ENCODE measurements around the gene CNOT1. TPM values are rescaled to one million over a fixed set of nuclear protein-coding genes. Genes with fewer than 3 reads are reported as not detected.
"Not testable (repeated sequence)": the region's sequence is repeated elsewhere in the genome, so short reads cannot be mapped to it uniquely, and the experiment has no call there.

Gene CNOT1
- total and polyA plus RNA-seq, 3 experiments from 2014 or later = 111 to 338 (median 326) TPM

DNA sequence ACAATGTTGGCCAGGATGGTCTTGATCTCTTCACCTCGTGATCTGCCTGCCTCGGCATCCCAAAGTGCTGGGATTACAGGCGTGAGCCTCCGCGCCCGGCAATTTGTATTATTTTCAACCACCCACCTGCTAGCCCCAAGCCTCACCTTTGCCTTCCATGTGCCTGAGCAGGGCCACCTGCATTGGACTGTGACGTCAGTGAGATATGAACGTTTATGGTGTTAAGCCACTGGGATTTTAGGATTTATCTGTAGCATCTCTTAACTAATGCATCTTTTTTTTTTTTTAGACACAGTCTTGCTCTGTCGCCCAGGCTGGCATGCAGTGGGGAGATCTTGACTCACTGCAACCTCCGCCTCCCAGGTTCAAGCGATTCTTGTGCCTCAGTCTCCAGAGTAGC, 30.3 kb upstream of the CNOT1 start:
- H3K4me3 Mint-ChIP-seq; H3K27ac Mint-ChIP-seq; CTCF ChIA-PET; H3K27me3 Mint-ChIP-seq; H3K27ac ChIP-seq (ENCODE audit: low read depth, low read length); H3K4me1 ChIP-seq (ENCODE audit: insufficient read depth, low read length); H3K9me3 Mint-ChIP-seq; DNase-seq; H3K9me3 ChIP-seq (ENCODE audit: low read length); H3K4me1 Mint-ChIP-seq; H3K27me3 ChIP-seq (ENCODE audit: insufficient read depth, low read length, poor library complexity, severe bottlenecking); H3K36me3 Mint-ChIP-seq; H3K4me3 ChIP-seq (ENCODE audit: low read length); POLR2A ChIA-PET; H3K36me3 ChIP-seq (ENCODE audit: insufficient read depth, low read length): not testable (repeated sequence)

DNA sequence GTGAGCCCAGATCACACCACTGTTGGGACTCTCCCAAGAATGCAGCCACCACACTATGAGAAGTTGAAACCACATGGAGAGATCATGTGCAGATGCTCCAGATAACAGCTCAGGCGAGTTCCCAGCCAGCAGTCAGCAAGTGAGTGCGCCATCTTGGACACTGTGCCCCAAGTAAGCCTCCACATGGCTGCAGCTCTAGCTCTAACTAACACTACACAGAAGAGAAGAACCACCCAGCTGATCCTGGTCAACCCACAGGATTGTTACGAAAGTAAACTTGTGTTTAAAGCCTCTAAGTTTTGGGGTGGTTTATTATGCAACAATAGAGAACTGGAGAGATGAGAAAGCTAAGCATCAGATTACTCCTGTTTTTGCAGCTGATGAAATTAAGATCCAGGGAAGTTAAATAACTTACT, 29.2 kb upstream of the CNOT1 start:
- H3K4me3 ChIP-seq (ENCODE audit: low read length) = no peak overlapping the region
- Mint-ChIP-seq H3K36me3 (no peaks in the 10 kb centered on the region), H3K4me1 (no peaks in the 10 kb centered on the region), H3K27ac (no peak overlapping the region), H3K4me3 (no peak overlapping the region), H3K9me3 (no peaks in the 10 kb centered on the region), H3K27me3 (peaks cover 0 to 3% of the 10 kb centered on the region in 2 donors)
- H3K9me3 ChIP-seq (ENCODE audit: low read length) = no peaks in the 10 kb centered on the region
- no peaks in the 10 kb centered on the region for H3K36me3 ChIP-seq (ENCODE audit: insufficient read depth, low read length)
- ChIA-PET CTCF (interaction anchor here (0.6 to 0.9 kb wide), 2 partner anchors 51 to 350 kb away, joined by 3 read pairs; no protein-coding TSS in a partner anchor), POLR2A (no interaction called here)
- no peak overlapping the region for H3K27ac ChIP-seq (ENCODE audit: low read depth, low read length)
- no peak for DNase-seq
- no peaks in the 10 kb centered on the region for H3K27me3 ChIP-seq (ENCODE audit: insufficient read depth, low read length, poor library complexity, severe bottlenecking)
- H3K4me1 ChIP-seq (ENCODE audit: insufficient read depth, low read length) = no peaks in the 10 kb centered on the region

DNA sequence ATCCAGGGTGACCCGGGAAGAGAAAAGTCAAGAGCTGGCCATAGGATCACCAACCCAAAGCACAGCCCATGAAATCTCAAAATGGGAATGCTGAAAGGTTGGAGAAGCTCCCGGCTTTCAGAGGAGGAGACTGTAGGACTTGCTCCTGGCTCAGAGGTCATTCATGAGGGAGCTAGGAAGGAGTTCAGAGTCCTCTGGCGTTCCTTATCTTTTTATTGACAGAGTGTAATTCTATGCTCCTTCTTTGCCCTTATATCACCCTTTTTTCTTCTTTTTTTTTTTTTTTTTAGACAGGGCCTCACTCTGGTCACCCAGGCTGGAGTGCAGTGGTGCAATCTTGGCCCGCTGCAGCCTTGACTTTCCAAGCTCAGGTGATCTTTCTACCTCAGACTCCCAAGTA, 27.3 kb upstream of the CNOT1 start:
- H3K27ac Mint-ChIP-seq = peak overlapping the region in 1 of 8 donors; percentile 94
- CTCF ChIA-PET = interaction anchor here (1.4 kb wide), 2 partner anchors 99 to 145 kb away, joined by 4 to 5 read pairs; no protein-coding TSS in a partner anchor
- H3K4me1 Mint-ChIP-seq = no peaks in the 10 kb centered on the region
- H3K4me3 Mint-ChIP-seq = no peak overlapping the region
- H3K9me3 Mint-ChIP-seq = no peaks in the 10 kb centered on the region
- H3K4me1 ChIP-seq (ENCODE audit: insufficient read depth, low read length) = no peaks in the 10 kb centered on the region
- POLR2A ChIA-PET = no interaction called here
- H3K4me3 ChIP-seq (ENCODE audit: low read length) = no peak overlapping the region
- H3K9me3 ChIP-seq (ENCODE audit: low read length) = no peaks in the 10 kb centered on the region
- H3K36me3 Mint-ChIP-seq = no peaks in the 10 kb centered on the region
- H3K27me3 ChIP-seq (ENCODE audit: insufficient read depth, low read length, poor library complexity, severe bottlenecking) = no peaks in the 10 kb centered on the region
- no peak for DNase-seq
- H3K27ac ChIP-seq (ENCODE audit: low read depth, low read length) = no peak overlapping the region
- no peaks in the 10 kb centered on the region for H3K36me3 ChIP-seq (ENCODE audit: insufficient read depth, low read length)
- peaks cover 0 to 3% of the 10 kb centered on the region in 2 donors for H3K27me3 Mint-ChIP-seq

DNA sequence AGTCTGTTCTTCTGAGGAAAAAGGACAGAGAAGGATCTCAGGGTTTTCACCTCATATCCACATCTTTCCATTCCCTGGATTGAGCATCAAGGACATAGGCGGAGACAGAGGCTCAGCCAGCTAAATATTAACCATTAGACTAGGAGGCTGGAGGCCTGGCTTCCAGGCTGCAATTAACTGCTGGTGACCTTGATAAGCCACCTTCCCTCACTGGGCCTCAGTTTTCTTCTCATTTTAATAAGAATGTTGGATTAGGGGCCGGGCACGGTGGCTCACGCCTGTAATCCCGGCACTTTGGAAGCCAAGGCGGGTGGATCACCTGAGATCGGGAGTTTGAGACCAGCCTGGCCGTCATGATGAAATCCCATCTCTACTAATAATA, 25.6 kb upstream of the CNOT1 start:
- Mint-ChIP-seq H3K4me1 (no peaks in the 10 kb centered on the region), H3K9me3 (no peaks in the 10 kb centered on the region), H3K27ac (no peak overlapping the region), H3K4me3 (no peak overlapping the region), H3K36me3 (no peaks in the 10 kb centered on the region), H3K27me3 (peaks cover 0 to 3% of the 10 kb centered on the region in 2 donors)
- no peaks in the 10 kb centered on the region for H3K36me3 ChIP-seq (ENCODE audit: insufficient read depth, low read length)
- no peaks in the 10 kb centered on the region for H3K9me3 ChIP-seq (ENCODE audit: low read length)
- ChIA-PET CTCF (no interaction called here), POLR2A (no interaction called here)
- H3K4me3 ChIP-seq (ENCODE audit: low read length) = no peak overlapping the region
- no peak for DNase-seq
- no peaks in the 10 kb centered on the region for H3K27me3 ChIP-seq (ENCODE audit: insufficient read depth, low read length, poor library complexity, severe bottlenecking)
- no peak overlapping the region for H3K27ac ChIP-seq (ENCODE audit: low read depth, low read length)
- no peaks in the 10 kb centered on the region for H3K4me1 ChIP-seq (ENCODE audit: insufficient read depth, low read length)

DNA sequence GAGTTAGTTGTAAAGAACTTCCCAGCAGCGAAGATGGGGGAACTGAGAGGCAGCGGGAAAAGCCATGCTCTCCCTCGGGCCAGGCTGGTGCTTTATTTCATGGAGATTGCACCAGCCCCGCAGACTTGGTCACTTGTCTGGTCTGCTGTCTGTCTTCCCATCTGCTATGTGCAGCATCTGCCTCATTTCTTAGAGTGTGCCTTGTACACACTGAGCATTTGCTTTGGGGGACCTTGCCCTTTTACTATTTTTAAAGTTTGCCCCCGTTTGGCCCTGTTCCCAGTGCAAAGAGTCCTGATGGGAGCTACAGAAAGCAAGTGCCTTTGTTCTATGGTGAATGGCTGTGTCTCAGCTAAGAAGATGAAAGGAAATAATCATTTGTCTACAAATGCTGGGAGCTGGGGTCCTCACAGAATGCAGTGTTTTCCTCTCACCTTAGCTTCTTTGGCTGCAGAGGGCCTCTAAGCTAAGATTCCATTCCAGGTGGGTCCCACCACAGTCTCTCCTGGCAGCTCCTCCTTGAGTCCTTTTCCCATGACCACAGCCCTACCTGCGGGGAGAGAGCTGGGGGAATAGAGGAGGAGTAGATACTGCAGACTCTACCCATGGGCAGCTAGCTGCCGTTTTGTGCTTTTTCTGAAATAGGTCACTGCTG, 25.1 kb upstream of the CNOT1 start:
- no peaks in the 10 kb centered on the region for H3K9me3 ChIP-seq (ENCODE audit: low read length)
- no peak overlapping the region for H3K27ac ChIP-seq (ENCODE audit: low read depth, low read length)
- Mint-ChIP-seq H3K27ac (no peak overlapping the region), H3K4me3 (no peak overlapping the region), H3K4me1 (no peaks in the 10 kb centered on the region), H3K27me3 (peaks cover 0 to 3% of the 10 kb centered on the region in 2 donors), H3K9me3 (no peaks in the 10 kb centered on the region), H3K36me3 (no peaks in the 10 kb centered on the region)
- no peaks in the 10 kb centered on the region for H3K27me3 ChIP-seq (ENCODE audit: insufficient read depth, low read length, poor library complexity, severe bottlenecking)
- ChIA-PET CTCF (no interaction called here), POLR2A (no interaction called here)
- DNase-seq = no peak
- no peak overlapping the region for H3K4me3 ChIP-seq (ENCODE audit: low read length)
- H3K36me3 ChIP-seq (ENCODE audit: insufficient read depth, low read length) = no peaks in the 10 kb centered on the region
- H3K4me1 ChIP-seq (ENCODE audit: insufficient read depth, low read length) = no peaks in the 10 kb centered on the region

DNA sequence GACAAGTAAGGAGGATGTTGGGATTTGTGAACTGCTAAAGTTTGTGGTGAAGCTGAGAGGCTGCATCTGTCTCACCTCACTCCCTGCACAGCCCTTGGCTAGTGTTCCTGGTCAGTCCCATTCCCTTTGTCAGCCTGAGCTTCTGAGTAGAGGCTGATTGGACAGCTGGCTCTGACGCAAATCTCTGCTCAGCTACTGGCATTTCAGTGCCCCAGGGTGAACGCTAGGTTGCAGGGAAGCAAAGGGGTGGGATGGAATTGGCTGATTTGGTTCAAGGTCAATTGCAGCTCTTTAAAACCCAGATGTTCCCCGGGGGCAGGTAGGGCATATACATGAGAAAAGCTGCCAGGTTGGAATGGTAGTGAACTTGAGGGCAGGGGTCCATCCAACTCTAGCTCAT, 23.1 kb upstream of the CNOT1 start:
- POLR2A ChIA-PET = no interaction called here
- no peaks in the 10 kb centered on the region for H3K4me1 Mint-ChIP-seq
- H3K27ac ChIP-seq (ENCODE audit: low read depth, low read length) = no peak overlapping the region

DNA sequence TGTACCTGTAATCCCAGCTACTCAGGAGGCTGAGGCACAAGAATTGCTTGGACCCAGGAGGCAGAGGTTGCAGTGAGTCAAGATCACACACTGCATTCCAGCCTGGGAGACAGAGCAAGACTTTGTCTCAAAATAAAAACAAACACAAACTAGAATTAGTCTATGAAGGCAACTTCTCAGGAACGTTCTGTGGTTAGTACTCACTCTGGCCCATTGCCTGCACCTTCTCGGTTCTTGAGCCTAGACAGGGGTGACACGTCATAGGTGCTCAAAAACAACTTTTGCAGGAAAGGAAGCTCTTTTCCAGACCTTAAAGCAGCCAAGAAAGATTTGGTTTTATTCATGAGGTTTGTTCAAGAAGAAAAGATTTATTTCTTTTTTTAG, 22.3 kb upstream of the CNOT1 start:
- Mint-ChIP-seq H3K9me3 (no peaks in the 10 kb centered on the region), H3K4me1 (no peaks in the 10 kb centered on the region), H3K36me3 (no peaks in the 10 kb centered on the region), H3K27me3 (peaks cover 0 to 3% of the 10 kb centered on the region in 2 donors), H3K4me3 (no peak overlapping the region), H3K27ac (no peak overlapping the region)
- Histone ChIP-seq H3K9me3 (ENCODE audit: low read length) (no peaks in the 10 kb centered on the region), H3K4me1 (ENCODE audit: insufficient read depth, low read length) (no peaks in the 10 kb centered on the region), H3K27ac (ENCODE audit: low read depth, low read length) (no peak overlapping the region), H3K36me3 (ENCODE audit: insufficient read depth, low read length) (no peaks in the 10 kb centered on the region), H3K27me3 (ENCODE audit: insufficient read depth, low read length, poor library complexity, severe bottlenecking) (no peaks in the 10 kb centered on the region), H3K4me3 (ENCODE audit: low read length) (no peak overlapping the region)
- no peak for DNase-seq
- CTCF ChIA-PET = interaction anchor here (1.5 kb wide), 1 partner anchor 9 kb away, joined by 3 read pairs; no protein-coding TSS in a partner anchor
- POLR2A ChIA-PET = no interaction called here

More for the DNA sequence above, 23.1 kb upstream of the CNOT1 start:
- Histone ChIP-seq H3K36me3 (ENCODE audit: insufficient read depth, low read length) (no peaks in the 10 kb centered on the region), H3K27me3 (ENCODE audit: insufficient read depth, low read length, poor library complexity, severe bottlenecking) (no peaks in the 10 kb centered on the region), H3K9me3 (ENCODE audit: low read length) (no peaks in the 10 kb centered on the region), H3K4me1 (ENCODE audit: insufficient read depth, low read length) (no peaks in the 10 kb centered on the region), H3K4me3 (ENCODE audit: low read length) (no peak overlapping the region)
- CTCF ChIA-PET = interaction anchor here (0.7 kb wide), 1 partner anchor 28 kb away, joined by 3 read pairs; no protein-coding TSS in a partner anchor
- no peak for DNase-seq
- Mint-ChIP-seq H3K27me3 (peaks cover 0 to 3% of the 10 kb centered on the region in 2 donors), H3K9me3 (no peaks in the 10 kb centered on the region), H3K36me3 (no peaks in the 10 kb centered on the region), H3K27ac (peak overlapping the region in 1 of 8 donors; percentile 69), H3K4me3 (no peak overlapping the region)

DNA sequence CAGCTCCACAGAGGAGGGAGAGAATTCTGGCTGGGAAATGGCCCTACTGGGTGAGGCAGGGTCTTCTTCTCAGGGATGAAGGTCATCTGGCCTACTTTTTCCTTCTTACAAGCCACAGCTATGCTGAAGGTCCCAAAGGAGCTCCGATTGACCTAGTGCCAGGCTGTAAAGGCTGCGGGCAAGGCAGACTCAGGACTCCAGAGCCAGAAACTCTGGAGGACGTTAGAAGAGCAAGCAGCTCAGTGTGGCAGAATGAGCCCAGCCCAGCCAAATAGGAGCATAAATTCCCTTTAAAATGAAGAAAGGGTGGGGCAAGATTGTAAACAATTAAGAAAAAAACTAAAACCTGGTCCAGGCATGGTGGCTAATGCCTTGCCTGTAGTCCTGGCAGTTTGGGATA, 20.1 kb upstream of the CNOT1 start:
- H3K27me3 ChIP-seq (ENCODE audit: insufficient read depth, low read length, poor library complexity, severe bottlenecking) = no peaks in the 10 kb centered on the region
- POLR2A ChIA-PET = no interaction called here
- H3K4me3 ChIP-seq (ENCODE audit: low read length) = no peak overlapping the region
- Mint-ChIP-seq H3K27me3 (peaks cover 0 to 3% of the 10 kb centered on the region in 2 donors), H3K27ac (peak overlapping the region in 1 of 8 donors; percentile 47), H3K9me3 (no peaks in the 10 kb centered on the region), H3K4me3 (no peak overlapping the region), H3K36me3 (no peaks in the 10 kb centered on the region), H3K4me1 (no peaks in the 10 kb centered on the region)
- H3K27ac ChIP-seq (ENCODE audit: low read depth, low read length) = no peak overlapping the region
- H3K4me1 ChIP-seq (ENCODE audit: insufficient read depth, low read length) = no peaks in the 10 kb centered on the region
- no peaks in the 10 kb centered on the region for H3K36me3 ChIP-seq (ENCODE audit: insufficient read depth, low read length)
- no peak for DNase-seq
- CTCF ChIA-PET = no interaction called here
- no peaks in the 10 kb centered on the region for H3K9me3 ChIP-seq (ENCODE audit: low read length)

All from CD8-positive, alpha-beta memory T cell (primary cell).